Measurements from ENCODE around the gene MAG.

The MAG gene

DNA sequence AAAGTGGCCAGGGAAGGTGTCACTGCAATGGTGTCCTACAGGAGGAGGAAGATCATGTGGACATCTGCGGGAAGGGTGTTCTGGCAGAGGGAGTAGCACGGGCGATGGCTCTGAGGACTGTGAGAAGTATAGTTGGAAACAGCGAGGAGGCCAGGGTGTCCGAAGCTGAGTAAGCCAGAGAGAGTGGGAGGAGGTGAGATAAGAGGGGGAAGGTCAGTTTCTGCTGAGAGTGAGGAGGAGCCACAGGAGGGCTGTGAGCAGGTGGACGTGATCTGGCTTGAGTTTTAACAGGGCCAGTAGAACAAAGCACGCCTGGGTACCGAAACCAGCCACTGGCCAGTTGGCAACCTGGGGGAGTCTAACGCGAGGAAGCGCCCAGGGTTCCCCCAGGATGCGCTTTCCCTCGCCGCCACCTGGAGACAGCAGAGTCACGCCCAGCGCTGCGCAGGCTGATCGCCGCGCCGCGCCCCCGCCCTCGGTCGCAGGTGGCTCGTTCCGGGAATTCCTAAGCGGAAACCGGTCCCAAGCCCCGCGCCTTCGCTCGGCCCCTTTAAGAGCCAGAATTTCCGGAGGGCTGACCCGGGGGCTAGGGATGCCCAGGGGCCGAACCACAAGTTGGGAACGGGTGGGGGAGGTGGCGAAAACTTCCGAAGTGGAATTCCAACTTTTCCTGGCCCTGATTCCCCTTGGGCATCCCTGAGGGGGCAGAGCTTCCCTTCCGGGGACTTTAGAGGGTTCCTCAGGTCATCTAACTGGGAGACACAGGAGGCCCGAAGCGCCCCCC lies 44.2 kb upstream of the MAG start (continued):
- TF ChIP-seq ZNF521 (tag by site-specific recombination; IDR thresholded peaks at IDR 0.05): no peak
- TF ChIP-seq ZNF146 (tag by site-specific recombination; IDR thresholded peaks at IDR 0.05): no peak
- no peak for TF ChIP-seq YY2 (tag by site-specific recombination; IDR thresholded peaks at IDR 0.05)
- peak; percentile 48; the same call in 1 of the 2 replicates for TF ChIP-seq ZNF677 (tag by site-specific recombination; IDR thresholded peaks at IDR 0.05)
- no peak for TF ChIP-seq ZNF433 (tag by site-specific recombination; IDR thresholded peaks at IDR 0.05; ENCODE audit: low read depth)
- TF ChIP-seq ZXDB (tag by site-specific recombination; IDR thresholded peaks at IDR 0.05): 0 out of 2 replicates have a peak, but pooled peaks have one; percentile 96
- no peak for TF ChIP-seq ZBTB1 (tag by site-specific recombination; IDR thresholded peaks at IDR 0.05)
- TF ChIP-seq PRDM1 (tag by site-specific recombination; IDR thresholded peaks at IDR 0.05): peak; percentile 95
- TF ChIP-seq EGR2 (tag by site-specific recombination; IDR thresholded peaks at IDR 0.05; ENCODE audit: low read depth): peak; percentile 87
- no peak for TF ChIP-seq ZNF366 (tag by site-specific recombination; conservative IDR thresholded peaks at IDR 0.05)
- no peak for TF ChIP-seq ZNF114 (tag by site-specific recombination; IDR thresholded peaks at IDR 0.05)
- no peak for TF ChIP-seq ZNF701 (tag by site-specific recombination; IDR thresholded peaks at IDR 0.05)
- peak; percentile 42 for TF ChIP-seq ZBTB17 (tag by site-specific recombination; IDR thresholded peaks at IDR 0.05)
- TF ChIP-seq ZNF416 (tag by site-specific recombination; IDR thresholded peaks at IDR 0.05): no peak
- TF ChIP-seq, protein P1, sequence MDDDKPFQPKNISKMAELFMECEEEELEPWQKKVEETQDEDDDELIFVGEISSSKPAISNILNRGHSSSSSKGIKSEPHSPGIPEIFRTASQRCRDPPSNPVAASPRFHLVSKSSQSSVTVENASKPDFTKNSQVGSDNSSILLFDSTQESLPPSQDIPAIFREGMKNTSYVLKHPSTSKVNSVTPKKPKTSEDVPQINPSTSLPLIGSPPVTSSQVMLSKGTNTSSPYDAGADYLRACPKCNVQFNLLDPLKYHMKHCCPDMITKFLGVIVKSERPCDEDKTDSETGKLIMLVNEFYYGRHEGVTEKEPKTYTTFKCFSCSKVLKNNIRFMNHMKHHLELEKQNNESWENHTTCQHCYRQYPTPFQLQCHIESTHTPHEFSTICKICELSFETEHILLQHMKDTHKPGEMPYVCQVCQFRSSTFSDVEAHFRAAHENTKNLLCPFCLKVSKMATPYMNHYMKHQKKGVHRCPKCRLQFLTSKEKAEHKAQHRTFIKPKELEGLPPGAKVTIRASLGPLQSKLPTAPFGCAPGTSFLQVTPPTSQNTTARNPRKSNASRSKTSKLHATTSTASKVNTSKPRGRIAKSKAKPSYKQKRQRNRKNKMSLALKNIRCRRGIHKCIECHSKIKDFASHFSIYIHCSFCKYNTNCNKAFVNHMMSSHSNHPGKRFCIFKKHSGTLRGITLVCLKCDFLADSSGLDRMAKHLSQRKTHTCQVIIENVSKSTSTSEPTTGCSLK (tag by site-specific recombination; IDR thresholded peaks at IDR 0.05): no peak

DNA sequence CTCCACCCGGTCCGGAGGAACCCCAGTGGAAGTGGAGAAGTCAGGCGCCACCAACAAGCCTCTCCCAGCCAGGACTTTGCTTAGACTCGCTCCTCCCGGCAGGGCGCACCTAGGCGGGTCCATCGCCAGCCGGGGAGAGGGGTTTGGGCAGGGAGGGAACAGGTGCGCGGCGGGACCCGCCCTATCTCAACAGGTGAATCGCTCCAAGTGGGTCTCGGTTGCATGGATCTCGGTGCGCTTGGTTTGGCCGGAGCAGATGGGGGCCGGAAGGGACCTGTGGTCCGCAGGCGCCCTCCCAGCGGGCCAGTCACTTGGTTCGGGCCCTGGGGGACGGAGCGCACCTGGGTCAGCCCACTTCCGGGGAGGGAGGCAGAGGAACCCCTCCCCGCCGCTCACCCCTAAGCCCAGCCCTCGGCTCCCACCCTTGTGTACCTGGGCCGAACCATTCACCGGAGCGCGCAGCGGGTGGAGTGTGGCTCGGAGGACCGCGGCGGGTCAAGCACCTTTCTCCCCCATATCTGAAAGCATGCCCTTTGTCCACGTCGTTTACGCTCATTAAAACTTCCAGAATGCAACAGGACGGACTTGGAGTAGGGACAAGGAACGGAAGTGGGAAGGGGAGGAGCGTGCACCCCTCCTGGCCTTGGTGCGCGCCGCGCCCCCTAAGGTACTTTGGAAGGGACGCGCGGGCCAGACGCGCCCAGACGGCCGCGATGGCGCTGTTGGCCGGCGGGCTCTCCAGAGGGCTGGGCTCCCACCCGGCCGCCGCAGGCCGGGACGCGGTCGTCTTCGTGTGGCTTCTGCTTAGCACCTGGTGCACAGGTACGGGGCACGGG lies 43.4 kb upstream of the MAG start, which contains the start of gene LSR:
LSR (plus strand) TSS at position 693 of the 836 bp plus-strand sequence; CDS start at position 714, 21 bp downstream.
- Histone ChIP-seq H3K36me3 (ENCODE audit: control insufficient read depth in 2 of 2, insufficient read depth in 1 of 2, low read length in 2 of 2) (peaks cover 27 to 39% of the 10 kb centered on the region in 2 experiments), H3K4me1 (ENCODE audit: control insufficient read depth, insufficient read depth, low read length) (peaks cover 9% of the 10 kb centered on the region), H3K27ac (ENCODE audit: extremely low read depth, low read depth, low read length) (peak within 1 kb of the TSS; percentile 98), H3K9me3 (ENCODE audit: control insufficient read depth, insufficient read depth, low read depth, low read length) (no peaks in the 10 kb centered on the region; the same call in 1 of the 2 replicates), H3K4me3 (ENCODE audit: low read depth, low read length) (peak within 1 kb of the TSS; percentile 63)
- ChIA-PET CTCF (interaction anchor here (0.6 to 1.5 kb wide), 5 partner anchors 28 to 455 kb away, joined by 3 to 5 read pairs (median 4); no protein-coding TSS in a partner anchor), POLR2A (interaction anchor here (0.9 to 1.0 kb wide), 2 partner anchors 10 to 107 kb away, joined by 4 read pairs; no protein-coding TSS in a partner anchor)
- peak; percentile 89 for TF ChIP-seq ZNF239 (tag by site-specific recombination; IDR thresholded peaks at IDR 0.05)
- TF ChIP-seq ZNF830 (tag by site-specific recombination; IDR thresholded peaks at IDR 0.05; ENCODE audit: low read depth): no peak
- 0 out of 2 replicates have a peak, but pooled peaks have one; percentile 55 for TF ChIP-seq ZNF121 (tag by site-specific recombination; IDR thresholded peaks at IDR 0.05)
- TF ChIP-seq YY1 (tag by site-specific recombination; IDR thresholded peaks at IDR 0.05): peak; percentile 92
- TF ChIP-seq SCRT1 (tag by site-specific recombination; IDR thresholded peaks at IDR 0.05; ENCODE audit: borderline replicate concordance): peak; percentile 100
- TF ChIP-seq, protein P2, sequence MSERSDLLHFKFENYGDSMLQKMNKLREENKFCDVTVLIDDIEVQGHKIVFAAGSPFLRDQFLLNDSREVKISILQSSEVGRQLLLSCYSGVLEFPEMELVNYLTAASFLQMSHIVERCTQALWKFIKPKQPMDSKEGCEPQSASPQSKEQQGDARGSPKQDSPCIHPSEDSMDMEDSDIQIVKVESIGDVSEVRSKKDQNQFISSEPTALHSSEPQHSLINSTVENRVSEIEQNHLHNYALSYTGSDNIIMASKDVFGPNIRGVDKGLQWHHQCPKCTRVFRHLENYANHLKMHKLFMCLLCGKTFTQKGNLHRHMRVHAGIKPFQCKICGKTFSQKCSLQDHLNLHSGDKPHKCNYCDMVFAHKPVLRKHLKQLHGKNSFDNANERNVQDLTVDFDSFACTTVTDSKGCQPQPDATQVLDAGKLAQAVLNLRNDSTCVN (tag by site-specific recombination; optimal IDR thresholded peaks at IDR 0.05): peak; percentile 100
- TF ChIP-seq ZNF585B (tag by site-specific recombination; IDR thresholded peaks at IDR 0.05): no peak
- no peak for TF ChIP-seq ZNF302 (tag by site-specific recombination; IDR thresholded peaks at IDR 0.05; ENCODE audit: low read depth)
- peak; percentile 67 for TF ChIP-seq ZNF394 (tag by site-specific recombination; IDR thresholded peaks at IDR 0.05; ENCODE audit: borderline replicate concordance)
- peak; percentile 100 for TF ChIP-seq SP2 (tag by site-specific recombination; IDR thresholded peaks at IDR 0.05)
- no peak for TF ChIP-seq ZNF202 (tag by site-specific recombination; IDR thresholded peaks at IDR 0.05; ENCODE audit: borderline replicate concordance)
- no peak for TF ChIP-seq ZNF626 (tag by site-specific recombination; IDR thresholded peaks at IDR 0.05)
- TF ChIP-seq, protein P3, sequence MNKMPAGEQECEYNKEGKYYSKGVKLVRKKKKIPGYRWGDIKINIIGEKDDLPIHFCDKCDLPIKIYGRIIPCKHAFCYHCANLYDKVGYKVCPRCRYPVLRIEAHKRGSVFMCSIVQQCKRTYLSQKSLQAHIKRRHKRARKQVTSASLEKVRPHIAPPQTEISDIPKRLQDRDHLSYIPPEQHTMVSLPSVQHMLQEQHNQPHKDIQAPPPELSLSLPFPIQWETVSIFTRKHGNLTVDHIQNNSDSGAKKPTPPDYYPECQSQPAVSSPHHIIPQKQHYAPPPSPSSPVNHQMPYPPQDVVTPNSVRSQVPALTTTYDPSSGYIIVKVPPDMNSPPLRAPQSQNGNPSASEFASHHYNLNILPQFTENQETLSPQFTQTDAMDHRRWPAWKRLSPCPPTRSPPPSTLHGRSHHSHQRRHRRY (tag by site-specific recombination; IDR thresholded peaks at IDR 0.05): peak; percentile 52; the same call in 1 of the 2 replicates
- TF ChIP-seq, protein P4, sequence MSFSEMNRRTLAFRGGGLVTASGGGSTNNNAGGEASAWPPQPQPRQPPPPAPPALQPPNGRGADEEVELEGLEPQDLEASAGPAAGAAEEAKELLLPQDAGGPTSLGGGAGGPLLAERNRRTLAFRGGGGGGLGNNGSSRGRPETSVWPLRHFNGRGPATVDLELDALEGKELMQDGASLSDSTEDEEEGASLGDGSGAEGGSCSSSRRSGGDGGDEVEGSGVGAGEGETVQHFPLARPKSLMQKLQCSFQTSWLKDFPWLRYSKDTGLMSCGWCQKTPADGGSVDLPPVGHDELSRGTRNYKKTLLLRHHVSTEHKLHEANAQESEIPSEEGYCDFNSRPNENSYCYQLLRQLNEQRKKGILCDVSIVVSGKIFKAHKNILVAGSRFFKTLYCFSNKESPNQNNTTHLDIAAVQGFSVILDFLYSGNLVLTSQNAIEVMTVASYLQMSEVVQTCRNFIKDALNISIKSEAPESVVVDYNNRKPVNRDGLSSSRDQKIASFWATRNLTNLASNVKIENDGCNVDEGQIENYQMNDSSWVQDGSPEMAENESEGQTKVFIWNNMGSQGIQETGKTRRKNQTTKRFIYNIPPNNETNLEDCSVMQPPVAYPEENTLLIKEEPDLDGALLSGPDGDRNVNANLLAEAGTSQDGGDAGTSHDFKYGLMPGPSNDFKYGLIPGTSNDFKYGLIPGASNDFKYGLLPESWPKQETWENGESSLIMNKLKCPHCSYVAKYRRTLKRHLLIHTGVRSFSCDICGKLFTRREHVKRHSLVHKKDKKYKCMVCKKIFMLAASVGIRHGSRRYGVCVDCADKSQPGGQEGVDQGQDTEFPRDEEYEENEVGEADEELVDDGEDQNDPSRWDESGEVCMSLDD (tag by site-specific recombination; IDR thresholded peaks at IDR 0.05): peak; percentile 99
